Stimulated activated CD4-positive, alpha-beta T cell treated with anti-CD3 and anti-CD28 coated beads, Interleukin-2, amount 100 ng/mL, for 4 hours (primary cell): ENCODE results near the gene FLACC1.
"Not testable (repeated sequence)": the region's sequence is repeated elsewhere in the genome, so short reads cannot be mapped to it uniquely, and the experiment has no call there.

Experiments used
- DNase-seq: peaks from one replicate; pipeline ENCODE4 v3.0.0-alpha.2; 2020; ENCODE audit warnings: low read depth

The FLACC1 gene

DNA sequence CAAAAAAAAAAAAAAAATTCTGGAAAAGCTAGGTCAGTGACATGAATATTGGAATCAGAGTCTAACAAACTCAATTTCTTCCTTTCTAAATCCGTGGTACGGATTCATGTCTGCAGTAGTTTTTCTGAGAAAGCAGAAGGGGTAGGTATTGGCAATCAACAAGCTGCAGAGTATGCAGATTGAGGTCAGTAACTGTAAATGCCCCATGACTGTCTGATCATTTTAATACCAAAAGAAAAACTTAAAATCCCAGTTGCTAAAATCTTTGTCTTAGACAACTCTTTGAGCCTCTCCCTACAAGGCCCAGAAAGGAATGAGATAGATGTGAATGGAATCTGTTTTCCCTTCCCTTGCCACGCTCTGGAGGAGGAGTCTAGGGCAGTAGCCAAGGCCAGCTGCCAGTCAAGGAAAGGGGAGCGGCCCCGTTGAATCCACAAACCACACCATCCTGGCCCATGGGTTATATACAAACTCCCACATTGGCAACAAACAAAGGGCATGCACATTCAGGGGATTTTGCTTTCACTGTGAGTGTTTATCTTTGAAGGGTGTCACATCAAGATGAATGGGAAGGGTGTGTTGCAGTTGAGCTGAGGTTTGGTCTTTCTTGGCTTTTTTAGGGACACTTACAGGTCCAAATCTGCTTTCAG, 102.9 kb downstream of the FLACC1 start:
- no peak for DNase-seq

DNA sequence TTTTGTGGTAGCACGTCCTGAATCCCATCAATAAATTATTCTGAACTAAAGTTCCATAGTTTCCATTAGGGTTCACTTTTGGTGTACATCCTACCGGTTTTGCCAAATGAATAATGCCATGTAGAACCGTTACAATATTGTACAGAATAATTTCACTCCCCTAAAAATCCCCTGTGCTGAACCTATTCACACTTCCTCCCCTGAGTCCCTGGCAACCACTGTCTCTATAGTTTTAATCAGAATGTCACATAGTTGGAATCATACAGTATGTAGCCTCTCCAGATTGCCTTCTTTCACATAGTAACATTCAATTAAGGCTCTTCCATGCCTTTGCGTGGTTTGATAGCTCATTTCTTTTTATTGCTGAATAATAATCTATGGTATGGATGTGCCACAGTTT, 106.4 kb downstream of the FLACC1 start:
- no peak for DNase-seq

DNA sequence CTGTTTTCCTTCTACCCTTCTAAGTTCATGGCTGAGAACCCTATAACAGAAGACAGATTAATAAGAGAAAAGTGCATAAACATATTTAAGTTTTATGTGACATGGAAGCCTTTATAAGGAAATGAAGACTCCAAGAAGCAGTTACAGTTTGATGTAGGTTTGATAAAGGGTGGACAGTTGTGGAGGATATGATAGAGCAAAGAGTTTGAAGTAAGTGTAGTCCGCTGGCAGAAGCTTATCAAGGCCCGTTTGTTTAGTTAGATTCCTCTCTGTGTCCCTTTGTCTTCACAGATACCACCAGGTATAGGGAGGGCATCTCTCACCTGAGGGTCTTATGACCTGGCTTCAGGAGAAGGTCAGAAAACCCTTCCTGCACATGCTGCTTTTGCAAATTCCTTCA, 107.3 kb downstream of the FLACC1 start:
- no peak for DNase-seq

DNA sequence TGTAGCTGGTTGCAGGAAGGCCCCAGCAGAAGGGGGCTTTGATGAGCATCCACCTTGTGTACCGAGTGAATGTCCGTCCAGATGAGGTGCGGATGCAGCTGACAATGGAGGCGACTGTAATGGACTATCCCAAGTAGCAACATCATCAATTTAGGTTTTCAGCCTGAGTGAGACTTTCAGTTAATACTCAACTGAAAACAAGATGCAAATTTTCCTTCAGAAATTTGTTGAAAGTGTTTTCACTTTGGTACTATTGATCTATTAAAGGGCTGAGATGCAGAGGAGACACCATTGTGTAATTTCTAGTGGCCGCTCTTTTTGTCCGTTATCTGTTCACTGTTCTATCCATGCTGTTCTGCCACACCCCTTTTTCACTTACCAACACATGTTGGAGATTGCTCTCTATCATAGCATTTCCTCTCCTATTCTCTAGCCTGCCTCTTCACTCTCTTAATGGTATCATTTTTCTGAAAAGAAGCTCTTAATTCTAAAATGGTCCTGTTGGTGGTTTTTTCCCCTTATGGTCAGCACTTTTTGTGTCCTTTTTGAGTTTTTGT, 108.8 kb downstream of the FLACC1 start:
- DNase-seq, result no peak

DNA sequence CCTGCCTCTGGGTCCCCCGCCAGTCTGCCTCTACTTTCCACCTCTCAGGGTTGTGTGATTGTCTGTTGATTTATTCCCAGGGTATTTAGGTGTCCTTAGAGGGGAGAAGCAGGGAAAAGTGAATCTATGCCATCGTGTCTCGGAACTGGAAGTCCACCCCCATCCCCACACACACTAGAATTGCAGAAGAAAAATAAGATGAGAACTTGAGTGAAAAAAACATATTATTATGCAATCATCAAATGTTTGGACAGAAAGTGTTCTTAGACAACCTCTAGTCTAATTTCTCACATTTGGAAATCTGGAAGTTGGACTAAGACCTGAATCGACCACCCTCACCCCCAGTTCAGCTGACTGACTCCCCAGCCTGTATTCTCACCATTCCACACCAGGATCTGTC, 110.9 kb downstream of the FLACC1 start:
- DNase-seq, result no peak

DNA sequence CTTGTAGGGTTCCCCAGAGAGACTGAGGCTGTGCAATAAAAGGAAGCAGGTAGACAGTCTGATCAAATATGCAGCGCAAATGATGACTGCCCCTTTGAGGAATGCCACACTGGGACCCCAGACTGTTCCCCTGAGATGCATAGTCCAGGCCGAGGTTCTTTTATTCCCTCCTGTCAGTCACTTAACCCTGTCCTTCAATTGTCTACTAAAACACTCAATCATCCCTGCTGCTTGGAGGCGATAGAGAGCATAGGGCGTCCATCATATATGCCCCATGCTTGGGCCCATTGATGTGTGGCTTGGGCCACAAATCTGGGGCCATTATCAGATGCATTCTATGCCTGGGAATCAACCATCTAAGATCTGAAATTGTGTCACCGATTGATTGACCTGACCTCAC, 112.3 kb downstream of the FLACC1 start:
- no peak for DNase-seq

DNA sequence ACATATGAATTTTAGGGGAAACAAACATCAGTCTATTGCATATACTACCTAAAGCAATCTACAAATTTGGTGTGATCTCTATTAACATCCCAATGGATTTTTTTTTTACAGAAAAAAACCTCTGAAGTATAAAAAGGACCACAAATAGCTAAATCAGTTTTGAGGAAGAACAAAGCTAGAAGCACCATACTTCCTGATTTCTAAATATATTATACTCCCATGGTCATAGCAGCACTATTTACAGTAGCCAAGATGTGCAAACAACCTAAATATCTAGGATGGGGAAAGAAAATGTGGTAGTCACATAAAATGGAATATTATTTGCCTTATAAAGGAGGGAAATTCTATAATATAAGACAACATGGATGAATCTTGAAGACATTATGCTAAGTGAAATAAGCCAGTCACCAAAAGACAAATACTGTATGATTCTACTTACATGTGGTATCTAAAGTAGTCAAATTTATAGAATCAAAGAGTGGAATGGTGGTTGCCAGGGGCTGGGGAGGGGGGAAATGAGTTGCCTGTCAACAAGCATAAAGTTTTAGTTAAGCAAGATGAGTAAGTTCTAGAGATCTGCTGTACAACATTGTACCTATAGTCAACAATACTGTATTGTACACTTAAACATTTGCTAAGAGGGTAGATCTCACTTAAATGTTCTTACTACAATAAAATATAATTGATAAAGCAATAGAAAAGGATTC, 114.4 kb downstream of the FLACC1 start:
- DNase-seq, result no peak

DNA sequence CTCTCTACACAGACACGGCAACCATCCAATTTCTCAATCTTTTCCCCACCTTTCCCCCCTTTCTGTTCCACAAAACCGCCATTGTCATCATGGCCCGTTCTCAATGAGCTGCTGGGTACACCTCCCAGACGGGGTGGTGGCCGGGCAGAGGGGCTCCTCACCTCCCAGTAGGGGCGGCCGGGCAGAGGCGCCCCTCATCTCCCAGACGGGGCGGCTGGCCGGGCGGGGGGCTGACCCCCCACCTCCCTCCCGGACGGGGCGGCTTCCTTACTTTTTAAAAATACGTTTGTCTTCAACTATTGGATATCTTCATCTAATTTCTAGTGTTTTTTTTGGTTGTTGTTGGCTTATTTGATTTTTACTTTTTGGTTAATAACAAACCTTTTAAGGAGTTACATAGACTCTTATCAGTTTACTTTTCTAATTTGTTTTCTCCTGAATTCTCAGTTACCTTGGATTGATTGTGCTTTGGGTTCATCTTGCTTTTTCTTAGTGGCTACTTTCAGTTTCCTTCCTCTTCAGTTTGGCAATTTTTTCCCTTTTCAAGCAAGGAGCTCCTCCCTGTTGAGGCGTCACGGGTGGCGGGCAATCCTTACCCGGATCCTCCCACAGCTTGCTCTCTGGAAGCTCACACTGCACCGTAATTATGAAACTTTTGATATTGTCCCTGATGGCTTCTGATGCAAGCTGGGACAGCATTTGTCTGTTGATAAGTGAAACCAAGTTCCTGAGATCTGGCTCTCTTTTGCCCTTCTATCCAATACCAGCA, 117.8 kb downstream of the FLACC1 start:
- not testable (repeated sequence) for DNase-seq
